Fibroblast of skin of abdomen (primary cell): ENCODE measurements around the gene TSPAN13. TPM values are rescaled to one million over a fixed set of nuclear protein-coding genes. Genes with fewer than 3 reads are reported as not detected.

Experiments
- DNase-seq: peaks from one replicate; pipeline ENCODE4 v3.0.0-alpha.2; 2013
- polyA plus RNA-seq, 2 experiments: library from polyadenylated mRNA; unstranded; fragments of 120-200 nt; gene quantifications; one replicate each; pipeline ENCODE4 v1.2.1, GENCODE V29; 2013; ENCODE audit not compliant: insufficient read length in 2 of 2

The TSPAN13 gene
- 12.1 TPM for polyA plus RNA-seq (2013, experiment 1 of 2; ENCODE audit: insufficient read length)
- polyA plus RNA-seq (2013, experiment 2 of 2; ENCODE audit: insufficient read length) = 11.5 TPM

DNA sequence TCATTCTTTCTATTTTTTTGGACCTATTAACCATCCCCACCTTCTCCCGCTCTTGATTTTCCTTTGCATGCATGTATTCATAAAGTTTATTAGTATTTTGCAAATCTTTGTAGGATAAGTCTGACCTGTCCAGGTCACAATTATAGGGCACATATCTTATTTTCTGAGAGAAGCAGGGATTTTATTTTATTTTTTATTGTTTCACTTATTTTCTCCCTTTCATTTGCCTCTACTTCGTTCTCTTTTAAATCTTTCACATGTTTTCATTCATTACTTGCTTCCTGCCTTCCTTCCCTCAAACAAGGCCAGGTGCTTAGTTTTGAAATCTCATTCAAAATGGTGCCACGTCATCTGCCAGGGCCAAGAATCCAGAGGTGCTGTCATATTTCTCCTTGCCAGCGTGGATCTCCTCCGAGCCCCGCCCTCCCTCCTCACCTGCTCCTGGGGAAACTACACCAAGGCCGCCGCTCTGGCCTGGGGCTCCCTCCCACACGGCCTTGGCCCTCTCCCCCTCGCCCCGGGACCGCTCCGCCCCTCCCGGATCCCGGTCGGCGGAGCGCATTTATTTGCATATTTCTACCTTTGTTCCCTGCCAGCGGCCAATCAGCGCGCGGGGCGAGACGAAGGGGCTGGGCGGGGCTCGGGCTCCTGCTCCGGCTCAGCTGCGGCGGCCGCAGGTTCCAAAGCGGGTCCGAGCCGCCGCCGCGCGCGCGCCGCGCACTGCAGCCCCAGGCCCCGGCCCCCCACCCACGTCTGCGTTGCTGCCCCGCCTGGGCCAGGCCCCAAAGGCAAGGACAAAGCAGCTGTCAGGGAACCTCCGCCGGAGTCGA lies at the start of gene TSPAN13:
TSPAN13 (plus strand) TSS at position 654 of the 830 bp plus-strand sequence. CDS start 213 bp downstream, outside the sequence.
- DNase-seq = peak; percentile 59

DNA sequence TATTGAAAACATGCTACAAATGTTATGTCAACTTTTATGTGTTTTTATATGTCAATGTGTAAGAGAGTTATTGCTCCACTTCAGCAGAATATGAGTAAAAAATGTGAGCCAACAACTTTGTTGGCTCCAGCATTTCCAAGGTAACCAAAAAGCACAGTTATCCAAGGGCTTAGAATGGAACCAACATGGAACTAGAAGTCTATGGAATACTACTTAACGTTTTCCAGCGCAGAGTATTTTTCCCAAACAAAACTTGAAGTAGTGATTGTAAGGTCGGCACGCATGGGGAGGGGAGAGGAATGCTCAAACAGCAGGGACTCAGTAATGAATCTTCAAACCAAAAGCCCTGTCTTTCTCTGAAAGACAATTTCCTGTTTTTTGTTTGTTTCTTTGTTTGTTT lies 45.0 kb upstream of the TSPAN13 start:
- DNase-seq = peak; percentile 22

DNA sequence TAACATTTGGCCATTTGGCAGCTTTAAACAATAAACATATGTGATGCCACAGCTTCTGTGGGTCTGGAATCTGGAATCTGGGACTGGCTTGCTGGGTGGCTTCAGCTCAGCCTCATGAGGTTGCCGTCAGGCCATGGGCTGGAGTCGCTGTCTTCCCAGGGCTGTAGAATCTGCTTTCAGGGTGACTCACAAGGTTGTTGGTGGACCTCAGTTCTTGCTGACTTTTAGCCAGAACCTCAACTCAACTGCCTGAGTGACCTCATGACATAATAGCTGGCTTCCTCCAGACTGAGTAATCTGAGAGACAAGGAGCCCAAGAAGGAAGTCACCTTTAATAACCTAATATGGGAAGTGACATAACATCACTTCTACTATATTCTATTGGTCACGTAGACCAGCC lies 44.6 kb upstream of the TSPAN13 start:
- peak; percentile 96 for DNase-seq

DNA sequence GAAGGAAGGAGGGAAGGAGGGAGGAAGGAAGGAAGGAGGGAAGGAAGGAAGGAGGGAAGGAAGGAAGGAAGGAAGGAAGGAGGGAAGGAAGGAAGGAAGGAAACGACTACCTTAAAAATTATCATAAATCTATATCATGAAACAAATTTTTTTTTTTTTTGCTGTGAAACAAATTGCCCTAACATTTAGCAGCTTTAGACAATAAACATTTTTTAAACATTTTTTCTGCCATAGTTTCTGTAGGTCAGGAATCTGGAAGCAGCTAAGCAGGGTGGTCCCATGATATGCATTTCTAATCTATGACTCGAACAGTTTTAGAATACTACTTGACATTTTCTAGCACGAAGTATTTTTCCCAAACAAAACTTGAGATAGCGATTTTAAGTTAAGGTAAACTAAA lies 42.9 kb upstream of the TSPAN13 start:
- peak; percentile 50 for DNase-seq

DNA sequence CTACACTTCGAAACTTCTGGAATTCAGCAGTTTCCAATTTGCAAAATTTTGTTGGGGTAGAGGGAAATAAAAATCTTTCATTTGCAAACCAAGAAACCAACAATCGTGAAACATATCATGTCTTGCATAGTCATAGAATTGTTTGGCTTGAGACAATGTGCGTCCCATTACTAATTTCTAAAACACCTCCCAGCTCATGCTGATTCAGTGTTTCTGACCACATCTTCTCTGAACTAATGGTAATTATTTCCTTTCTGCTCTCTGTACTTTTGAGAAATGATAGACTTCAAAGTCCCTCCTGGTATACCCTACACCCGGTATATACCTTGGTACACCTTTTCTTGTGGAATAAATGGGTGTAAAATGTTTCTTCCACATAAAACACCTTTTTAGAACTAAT lies 41.8 kb upstream of the TSPAN13 start:
- peak; percentile 68 for DNase-seq

DNA sequence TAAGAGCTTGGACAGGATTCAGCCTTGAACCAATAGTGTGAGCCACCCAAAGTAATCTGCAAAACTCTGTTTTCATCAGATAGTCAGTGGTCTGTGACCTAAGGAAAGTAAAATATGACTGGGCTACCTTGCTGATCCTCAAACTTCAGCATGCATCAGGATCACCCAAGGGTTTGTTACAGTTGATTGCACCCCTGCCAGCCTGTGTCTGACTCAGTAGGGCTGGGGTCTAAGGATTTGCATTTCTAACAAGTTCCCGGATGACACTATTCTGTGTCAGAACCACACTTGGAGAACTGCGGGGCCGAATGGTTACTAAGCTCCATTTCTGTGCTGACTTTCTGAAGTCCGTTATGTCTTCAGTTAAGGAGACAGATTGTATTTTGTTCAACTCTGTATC lies 40.6 kb upstream of the TSPAN13 start:
- peak; percentile 64 for DNase-seq

DNA sequence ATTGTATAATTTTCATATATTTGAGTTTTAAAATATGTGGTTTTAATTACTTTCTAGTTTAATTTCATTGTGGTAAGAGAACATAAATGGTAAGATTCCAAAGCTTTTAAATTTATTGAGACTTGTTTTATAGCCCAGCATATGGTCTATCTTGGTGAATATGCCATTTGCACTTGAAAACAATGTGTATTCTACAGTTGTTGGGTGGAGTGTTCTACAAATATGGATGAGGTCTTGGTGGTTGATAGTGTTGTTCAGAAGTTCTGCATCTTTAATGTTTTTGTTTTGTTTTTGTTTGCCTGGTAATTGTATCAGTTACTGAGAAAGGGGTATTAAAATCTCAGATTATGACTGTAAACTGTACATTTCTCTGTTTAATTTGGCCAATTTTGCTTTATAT lies 37.6 kb upstream of the TSPAN13 start:
- no peak for DNase-seq

DNA sequence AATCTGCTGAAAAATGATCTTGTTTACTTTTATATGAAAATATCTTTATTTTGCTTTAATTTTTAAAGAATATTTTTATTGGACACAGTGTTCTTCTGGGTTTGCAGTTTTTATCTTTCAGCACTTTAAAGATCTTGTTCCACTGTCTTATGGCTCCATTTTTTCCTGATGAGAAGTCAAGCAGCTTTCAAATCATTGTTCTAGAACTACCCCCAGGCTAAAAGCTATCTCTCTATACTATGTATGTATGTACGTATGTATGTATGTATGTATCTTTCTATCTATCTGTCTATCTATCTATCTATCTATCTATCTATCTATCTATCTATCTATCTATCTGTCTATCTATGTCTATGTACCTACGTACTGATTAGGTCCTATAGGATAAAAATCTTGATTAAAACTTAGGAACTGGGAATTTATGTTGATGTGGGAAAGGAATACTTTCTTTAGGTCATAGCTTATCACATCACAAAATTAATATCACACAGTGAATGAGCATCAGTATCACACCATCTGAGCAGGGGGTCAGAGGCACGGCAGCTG lies 35.4 kb upstream of the TSPAN13 start:
- no peak for DNase-seq

DNA sequence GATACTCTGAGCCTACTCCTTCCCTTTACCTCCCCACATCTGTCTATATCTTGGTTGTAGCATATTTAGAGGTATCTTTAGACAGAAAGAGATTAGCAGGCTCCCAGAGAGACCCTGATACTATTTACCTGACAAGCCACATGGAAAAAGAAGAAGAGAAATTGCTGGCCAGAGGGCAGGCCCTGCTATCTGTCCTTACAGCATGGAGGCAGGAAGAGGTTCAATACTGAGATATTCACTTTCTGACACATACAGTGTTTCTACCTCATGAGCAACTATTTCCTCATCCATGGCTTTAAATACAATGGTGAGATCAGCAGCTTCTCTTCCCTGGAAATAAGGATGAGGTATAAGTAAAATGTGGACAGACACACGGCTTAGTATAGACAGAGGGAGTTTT lies 33.9 kb upstream of the TSPAN13 start:
- no peak for DNase-seq

DNA sequence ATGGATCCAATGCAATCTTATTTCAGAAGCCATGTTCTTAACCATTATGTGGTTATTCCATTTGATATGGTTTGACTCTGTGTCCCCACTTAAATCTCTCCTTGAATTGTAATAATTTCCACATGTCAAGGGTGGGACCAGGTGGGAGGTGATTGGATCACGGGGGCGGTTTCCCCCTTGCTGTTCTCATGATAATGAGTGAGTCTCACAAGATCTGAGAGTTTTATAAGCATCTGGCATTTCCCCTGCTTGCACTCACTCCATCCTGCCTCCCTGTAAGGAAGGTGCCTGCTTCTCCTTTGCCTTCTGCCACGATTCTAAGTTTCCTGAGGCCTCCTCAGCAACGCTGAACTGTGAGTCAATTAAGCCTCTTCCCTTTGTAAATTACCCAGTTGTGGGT lies 32.0 kb upstream of the TSPAN13 start:
- DNase-seq = no peak

DNA sequence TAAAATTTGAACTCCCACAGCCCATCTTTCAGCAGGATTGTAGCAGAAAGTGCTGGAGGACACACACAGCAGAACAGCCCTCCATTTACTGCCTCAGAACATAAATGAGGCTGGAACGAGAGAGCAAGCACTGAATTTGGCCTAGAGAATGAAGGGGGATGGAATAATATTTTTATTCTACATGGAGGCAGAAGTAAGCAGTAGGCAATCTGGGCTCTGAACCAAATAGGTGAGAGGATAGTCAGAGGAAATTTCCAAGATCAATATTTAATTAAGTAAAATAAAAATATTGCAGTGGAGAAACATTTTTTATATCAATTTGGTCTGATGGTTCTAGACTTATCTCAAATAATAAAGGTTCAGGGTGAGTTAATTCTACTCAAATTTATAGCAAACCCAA lies 29.2 kb upstream of the TSPAN13 start:
- DNase-seq = no peak

DNA sequence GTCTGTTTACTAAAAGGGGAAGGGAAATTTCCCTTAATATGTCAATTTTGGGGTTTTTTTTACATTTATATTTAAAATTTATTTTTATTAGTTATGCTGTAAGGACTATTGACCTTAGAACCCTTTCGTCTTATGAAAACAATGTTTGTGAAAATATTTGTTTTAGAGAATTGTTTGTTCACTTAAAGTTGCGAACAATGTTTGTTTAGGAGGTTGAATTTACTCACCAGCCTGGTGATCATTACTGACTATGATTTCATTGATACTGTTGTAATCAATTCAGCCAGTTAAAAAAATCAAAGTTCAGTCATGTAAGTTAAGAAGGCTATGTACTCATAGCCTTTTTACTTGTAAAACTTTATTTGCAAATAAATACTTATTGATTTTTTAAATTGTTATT lies 27.4 kb upstream of the TSPAN13 start:
- DNase-seq = no peak

DNA sequence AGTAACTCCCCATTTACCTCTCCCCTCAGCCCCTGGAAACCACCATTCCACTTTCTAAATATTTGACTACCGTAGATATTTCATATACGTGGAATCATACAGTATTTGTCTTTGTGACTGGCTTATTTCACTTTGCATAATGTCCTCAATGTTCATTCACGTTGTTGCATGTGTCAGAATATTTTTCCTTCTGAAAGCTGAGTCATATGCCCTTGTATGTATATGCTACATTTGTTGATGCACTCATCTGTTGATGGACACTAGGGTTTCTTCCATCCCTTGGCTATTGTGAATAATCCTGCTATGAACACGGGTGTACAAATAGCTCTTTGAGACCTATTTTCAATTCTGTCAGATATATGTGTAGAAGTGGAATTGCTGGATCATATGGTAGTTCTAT lies 25.8 kb upstream of the TSPAN13 start:
- DNase-seq = no peak

DNA sequence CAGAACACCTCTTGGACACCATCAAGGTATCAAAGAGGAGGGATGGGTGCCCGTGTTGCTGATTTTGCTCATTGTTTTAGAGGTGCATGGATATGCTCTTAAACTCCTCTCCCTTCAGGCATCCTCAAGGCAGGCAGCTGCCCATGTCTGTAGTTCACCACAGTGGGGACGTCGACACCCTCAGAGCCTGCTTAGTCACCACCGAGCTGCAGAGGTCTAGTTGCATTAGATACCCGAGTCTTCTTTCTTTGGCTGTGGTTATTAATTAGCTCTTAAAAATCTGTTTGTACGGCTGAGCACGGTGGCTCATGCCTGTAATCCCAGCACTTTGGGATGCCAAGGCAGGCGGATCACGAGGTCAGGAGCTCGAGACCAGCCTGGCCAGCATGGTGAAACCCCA lies 24.7 kb upstream of the TSPAN13 start:
- DNase-seq = no peak

DNA sequence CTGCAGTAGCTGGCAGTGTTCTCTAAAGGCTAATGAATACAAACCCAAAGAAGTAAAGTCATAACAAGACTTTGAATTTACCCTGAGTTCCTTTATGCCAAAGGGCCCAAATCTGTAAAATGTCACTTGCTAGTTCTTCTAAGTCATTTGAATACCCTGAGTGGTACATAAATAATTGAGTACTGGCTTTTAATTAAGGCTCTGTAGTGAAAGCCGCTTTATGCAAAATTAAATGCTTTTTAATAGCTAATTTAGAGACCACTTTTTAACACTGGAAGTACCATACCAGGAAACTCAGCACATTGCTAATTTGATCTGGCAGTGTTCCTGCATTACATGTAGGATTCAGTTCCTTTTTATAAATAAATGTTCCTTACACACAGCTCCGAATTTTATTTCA lies 24.0 kb upstream of the TSPAN13 start:
- no peak for DNase-seq

DNA sequence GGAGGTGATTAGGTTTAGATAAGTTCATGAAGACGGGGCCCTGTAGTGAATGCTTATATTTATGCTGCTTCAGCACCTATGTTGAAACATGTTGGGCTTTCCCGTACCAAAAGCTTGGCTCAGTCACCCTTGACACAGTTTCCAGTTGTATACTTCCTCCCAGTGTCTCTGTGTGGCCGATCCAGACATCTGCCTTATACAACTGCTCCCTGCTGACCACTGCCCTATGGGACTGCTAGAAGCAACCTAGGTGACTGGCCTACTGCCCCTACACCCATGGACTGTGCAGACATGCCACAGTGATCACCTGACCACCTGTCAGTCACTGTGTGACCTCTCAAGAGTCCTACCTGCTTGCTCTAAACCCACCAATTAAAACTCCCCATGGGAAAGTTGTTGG lies 22.6 kb upstream of the TSPAN13 start:
- no peak for DNase-seq

DNA sequence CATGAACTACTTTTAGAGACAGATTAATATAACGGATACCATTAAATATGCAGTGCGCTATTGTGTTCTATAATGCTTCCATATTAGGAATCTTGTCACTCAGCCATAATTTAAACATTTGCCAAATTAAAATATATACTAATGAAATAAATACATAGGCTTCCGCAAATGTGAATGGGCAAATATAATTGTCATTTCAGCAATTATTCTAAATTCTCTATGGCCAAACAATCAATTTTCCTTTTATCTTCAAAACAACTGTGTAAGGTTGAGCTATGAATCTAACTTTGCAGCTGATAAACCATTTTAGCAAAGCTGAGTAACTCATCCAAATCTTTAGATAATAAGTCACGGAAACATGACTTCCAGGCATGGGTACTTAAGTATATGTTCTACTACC lies 20.7 kb upstream of the TSPAN13 start:
- no peak for DNase-seq

DNA sequence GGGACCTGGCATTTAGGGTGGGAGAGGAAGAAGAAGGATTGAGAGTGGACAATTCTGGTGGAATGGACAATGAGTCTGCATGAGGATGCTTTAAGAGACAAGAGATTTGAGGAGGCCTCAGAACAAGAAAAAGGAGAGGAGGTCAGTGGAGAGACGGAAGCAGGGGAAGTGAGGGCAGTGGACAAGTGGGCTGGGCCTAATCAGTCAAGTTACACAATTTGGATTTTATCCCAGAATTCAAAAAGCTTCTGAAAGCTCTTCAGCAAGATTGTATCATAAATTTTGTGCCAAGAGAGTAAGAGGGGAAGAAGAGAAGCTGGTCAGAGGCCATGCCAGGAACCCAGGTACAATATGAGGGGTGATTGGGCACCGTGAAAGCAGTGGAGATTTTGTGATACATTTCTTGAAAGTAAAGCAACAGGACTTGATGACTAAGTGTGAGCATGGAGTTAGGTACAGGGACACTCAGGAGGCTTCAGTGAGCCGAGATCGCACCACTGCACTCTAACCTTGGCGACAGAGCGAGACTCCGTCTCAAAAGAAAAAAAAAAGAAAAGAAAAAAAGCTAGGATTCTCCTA lies 19.3 kb upstream of the TSPAN13 start:
- DNase-seq = no peak

DNA sequence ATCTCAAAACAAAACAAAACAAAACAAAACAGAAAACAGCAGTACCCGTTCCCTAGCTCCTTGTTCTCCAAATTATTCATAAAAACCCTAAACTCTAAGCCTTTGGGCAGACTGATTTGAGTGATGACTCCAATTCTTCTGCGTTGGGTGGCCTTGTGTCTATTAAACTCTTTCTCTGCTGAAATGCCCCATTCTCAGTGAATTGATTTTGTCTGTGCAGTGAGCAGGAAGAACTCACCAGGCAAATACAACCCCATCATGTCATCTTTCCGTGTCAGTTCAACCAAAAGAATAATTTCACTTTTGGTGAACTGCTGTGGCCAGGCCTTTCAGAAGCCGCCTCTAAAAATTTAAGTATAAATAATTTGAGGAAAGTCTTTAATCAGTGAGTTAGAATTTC lies 18.5 kb upstream of the TSPAN13 start:
- DNase-seq = no peak

DNA sequence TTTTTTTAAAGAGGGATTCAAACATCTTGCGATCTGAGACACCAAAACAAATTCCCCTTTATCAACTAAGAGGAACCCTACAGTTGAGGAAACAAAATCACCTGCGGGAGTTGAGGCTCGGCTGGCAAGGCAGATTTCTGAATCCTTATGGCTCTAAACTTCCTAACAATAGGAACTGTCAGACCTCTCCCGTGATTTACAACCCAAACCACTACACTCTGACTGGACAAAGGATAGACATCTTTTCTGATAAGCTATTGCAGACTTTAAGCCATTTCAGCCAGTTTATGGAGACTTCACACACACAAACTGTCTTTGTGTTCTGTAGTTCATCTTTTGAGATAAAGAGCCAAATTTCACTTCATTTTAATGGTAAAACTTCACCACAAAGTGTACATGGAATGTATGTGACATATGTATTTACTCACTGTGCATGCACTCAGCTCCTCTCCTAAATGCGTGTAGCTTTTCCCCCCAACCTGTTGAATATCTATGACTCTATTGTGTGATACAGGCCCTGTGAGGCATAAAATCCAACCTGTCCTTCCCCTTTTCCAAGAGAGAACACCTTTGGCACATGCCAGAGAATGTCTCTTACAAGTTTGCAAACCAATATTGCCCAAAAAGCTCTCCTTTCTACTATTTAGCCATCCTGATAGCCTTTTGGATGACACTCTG lies 15.4 kb upstream of the TSPAN13 start:
- no peak for DNase-seq

DNA sequence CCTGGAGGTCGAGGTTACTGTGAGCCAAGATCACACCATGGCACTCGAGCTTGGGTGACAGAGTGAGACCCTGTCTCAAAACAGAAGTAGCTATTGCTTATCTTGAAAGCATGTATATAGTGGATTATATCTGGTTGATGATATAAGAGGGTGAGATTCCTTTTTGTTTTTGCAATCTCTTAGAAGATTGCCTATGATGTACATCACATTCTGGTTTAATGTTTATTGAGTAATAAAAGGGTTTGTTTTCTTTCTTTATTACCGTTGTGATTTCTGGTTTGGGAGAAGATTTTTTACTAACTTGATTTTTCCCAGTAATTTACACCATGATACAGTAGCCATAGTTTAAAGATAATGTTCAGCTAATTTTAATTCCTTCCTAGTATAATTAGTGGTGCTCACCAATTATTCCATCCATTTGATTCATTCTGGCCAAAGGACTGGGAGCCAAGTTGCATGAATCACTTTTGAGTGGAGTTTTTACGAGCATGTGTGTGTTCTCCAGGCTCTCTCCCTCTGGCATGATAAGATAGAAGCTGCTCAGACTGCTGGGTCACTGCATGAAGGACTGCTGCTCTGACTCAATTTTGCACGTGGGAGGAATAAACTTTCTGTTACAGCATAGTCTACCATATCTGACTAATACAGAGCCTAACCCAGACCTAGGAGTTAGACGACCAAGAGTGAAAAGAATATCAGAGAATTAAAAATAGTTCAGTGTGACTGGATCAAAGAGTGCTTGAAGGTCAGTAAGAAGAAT lies 13.5 kb upstream of the TSPAN13 start:
- peak; percentile 97 for DNase-seq

DNA sequence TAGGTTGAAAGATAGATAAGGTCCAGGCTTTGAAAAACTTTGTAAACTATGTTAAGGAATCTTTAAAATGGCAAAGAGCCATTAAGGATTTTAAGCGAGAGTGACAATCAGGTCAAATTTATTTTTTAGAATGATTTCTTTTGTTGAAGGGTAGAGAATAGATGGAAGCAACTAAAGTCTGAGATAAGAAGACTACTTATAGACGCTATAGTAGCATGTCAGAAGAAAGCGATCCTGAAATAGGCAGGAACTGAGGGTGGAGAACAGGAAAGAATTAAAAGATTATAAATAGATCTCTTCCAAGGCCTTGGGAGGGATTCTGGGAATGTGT lies 13.0 kb upstream of the TSPAN13 start:
- no peak for DNase-seq

DNA sequence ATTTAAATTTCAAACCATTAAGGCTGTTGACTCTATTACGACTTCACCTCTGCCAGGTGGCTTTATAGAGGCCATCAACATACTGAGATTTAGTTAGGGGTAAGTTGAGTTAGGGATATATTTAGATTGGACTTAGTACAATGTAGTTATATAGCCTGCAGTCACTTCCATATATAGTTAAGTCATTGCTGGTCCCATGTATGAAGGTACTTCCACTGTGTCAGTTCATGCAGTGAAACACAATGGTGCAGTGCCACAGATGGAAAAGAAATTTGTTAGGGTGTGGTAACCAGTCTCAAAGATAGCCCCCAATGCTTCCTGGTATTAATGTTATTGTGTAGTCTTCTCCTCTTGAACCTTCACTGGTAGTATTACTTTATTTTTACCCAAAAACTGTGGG lies 12.6 kb upstream of the TSPAN13 start:
- DNase-seq = no peak
